ENCODE measurements around the gene OR6K3. TPM values are rescaled to one million over a fixed set of nuclear protein-coding genes. Genes with fewer than 3 reads are reported as not detected.

OR6K3 gene
- 2.2 TPM for total RNA-seq
- long read RNA-seq, result 0 reads

- intact Hi-C loops (cut with DNase I), result no loop called here
- no peak within 1 kb of the TSS for H3K27ac ChIP-seq
- H3K36me3 ChIP-seq, result no peaks in the 10 kb centered on the region
- no peak for TF ChIP-seq CTCF (IDR thresholded peaks at IDR 0.05)
- no peak within 1 kb of the TSS for H3K4me3 ChIP-seq
- no peaks in the 10 kb centered on the region for H3K9me3 ChIP-seq
- DNase-seq (no peak), ATAC-seq (no peak)
- H3K4me1 ChIP-seq, result no peaks in the 10 kb centered on the region
- no peaks in the 10 kb centered on the region for H3K27me3 ChIP-seq (ENCODE audit: low read depth)
Observed at GRCh38 chr1:158720620-158721019, at the start of gene OR6K3. Gene OR6K3 (minus strand): TSS chr1:158720720. CDS start chr1:158718115, 2,605 bp downstream.

GRCh38 chr1:158754420-158754819 lies 33.9 kb upstream of the OR6K3 start, which contains the start of gene OR6K6:
Gene OR6K6 (plus strand): TSS chr1:158754720. CDS start chr1:158754888, 168 bp downstream.
- Histone ChIP-seq H3K4me1 (no peaks in the 10 kb centered on the region), H3K27me3 (ENCODE audit: low read depth) (peaks cover 4% of the 10 kb centered on the region), H3K4me3 (no peak within 1 kb of the TSS), H3K9me3 (no peaks in the 10 kb centered on the region), H3K36me3 (no peaks in the 10 kb centered on the region), H3K27ac (no peak within 1 kb of the TSS)
- no peak for TF ChIP-seq CTCF (IDR thresholded peaks at IDR 0.05)
- ATAC-seq, result no peak
- intact Hi-C loops (cut with DNase I), result no loop called here
- no peak for DNase-seq

GRCh38 chr1:158752155-158752712 lies 31.7 kb upstream of the OR6K3 start:
- DNase-seq (no peak), ATAC-seq (no peak)
- Histone ChIP-seq H3K9me3 (no peaks in the 10 kb centered on the region), H3K4me1 (no peaks in the 10 kb centered on the region), H3K27ac (no peak overlapping the region), H3K4me3 (no peak overlapping the region), H3K36me3 (no peaks in the 10 kb centered on the region), H3K27me3 (ENCODE audit: low read depth) (peaks cover 4% of the 10 kb centered on the region)
- intact Hi-C loops (cut with DNase I), result no loop called here
- no peak for TF ChIP-seq CTCF (IDR thresholded peaks at IDR 0.05)

- Histone ChIP-seq H3K9me3 (no peaks in the 10 kb centered on the region), H3K4me3 (no peak overlapping the region), H3K27me3 (ENCODE audit: low read depth) (no peaks in the 10 kb centered on the region), H3K4me1 (no peaks in the 10 kb centered on the region), H3K27ac (no peak overlapping the region), H3K36me3 (no peaks in the 10 kb centered on the region)
- no peak for TF ChIP-seq CTCF (IDR thresholded peaks at IDR 0.05)
- ATAC-seq (peak in 1 of 2 donors; percentile 49), DNase-seq (no peak)
- intact Hi-C loops (cut with DNase I), result no loop called here
Observed at GRCh38 chr1:158735848-158736247, 15.3 kb upstream of the OR6K3 start.

- no peak for TF ChIP-seq CTCF (IDR thresholded peaks at IDR 0.05)
- no peak overlapping the region for H3K27ac ChIP-seq
- H3K9me3 ChIP-seq, result no peaks in the 10 kb centered on the region
- intact Hi-C loops (cut with DNase I), result no loop called here
- H3K27me3 ChIP-seq (ENCODE audit: low read depth), result no peaks in the 10 kb centered on the region
- no peaks in the 10 kb centered on the region for H3K36me3 ChIP-seq
- ATAC-seq (no peak), DNase-seq (no peak)
- no peaks in the 10 kb centered on the region for H3K4me1 ChIP-seq
- no peak overlapping the region for H3K4me3 ChIP-seq
Observed at GRCh38 chr1:158732524-158732923, 12.0 kb upstream of the OR6K3 start.

Data from lower lobe of right lung (tissue), 2 donors.